GM18517 (cell line): ENCODE measurements around the gene GGACT.
A peak's percentile ranks its signal among the peaks of the same experiment; 100 is the strongest.
"Not testable (repeated sequence)": the region's sequence is repeated elsewhere in the genome, so short reads cannot be mapped to it uniquely, and the experiment has no call there.

Source experiments
- ATAC-seq: cut with Tn5 transposase; IDR thresholded peaks from one replicate; pipeline ENCODE4 v1.9.1; 2021; ENCODE audit warnings: mild to moderate bottlenecking, moderate library complexity; ENCODE audit not compliant: unreplicated experiment

Gene GGACT

GRCh38 chr13:100588331-100589177 lies at the start of gene GGACT:
GGACT (minus strand) TSS chr13:100588789; CDS start chr13:100532591, 56,198 bp downstream.
- peak; percentile 79 for ATAC-seq

GRCh38 chr13:100637796-100638195 lies 49.2 kb upstream of the GGACT start:
- ATAC-seq, result no peak

DNA sequence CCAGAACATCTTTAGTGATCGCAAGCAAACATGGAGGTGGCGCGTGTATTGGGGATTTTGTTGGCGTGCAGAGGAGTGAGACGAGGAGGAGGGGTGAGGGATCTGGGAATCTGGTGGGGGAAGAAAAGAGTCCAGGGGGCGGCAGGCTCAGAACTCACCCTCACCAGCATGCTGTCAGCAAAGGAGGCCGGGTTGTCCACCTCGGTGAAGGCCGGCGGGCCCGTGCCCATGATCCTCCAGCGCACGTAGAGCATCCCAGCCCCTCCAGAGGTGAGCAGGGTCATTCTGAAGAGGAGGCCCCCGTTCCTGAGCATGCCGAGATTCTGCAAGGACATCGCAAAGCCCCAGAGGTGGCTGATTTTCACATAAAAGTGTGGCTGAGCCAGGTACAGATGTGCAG lies 48.8 kb upstream of the GGACT start:
- no peak for ATAC-seq

DNA sequence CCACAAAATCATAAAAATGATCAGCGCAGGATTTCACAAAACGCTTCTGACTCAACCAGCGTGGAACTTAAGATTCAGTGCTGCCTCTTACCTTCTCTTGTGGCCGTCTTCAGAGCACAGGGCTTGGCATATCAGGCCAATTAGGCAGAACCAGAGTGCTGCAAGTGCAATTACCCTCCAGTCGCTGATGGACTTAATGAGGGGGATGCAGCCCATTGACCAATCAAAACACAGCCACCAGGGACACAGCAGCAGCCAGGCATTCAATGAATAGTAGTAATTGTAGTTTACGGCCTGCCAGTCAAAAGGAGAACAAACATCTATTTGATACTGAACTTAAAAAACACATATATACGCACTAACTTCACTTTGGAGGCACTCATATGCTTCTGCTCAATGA lies 47.9 kb upstream of the GGACT start:
- no peak for ATAC-seq

DNA sequence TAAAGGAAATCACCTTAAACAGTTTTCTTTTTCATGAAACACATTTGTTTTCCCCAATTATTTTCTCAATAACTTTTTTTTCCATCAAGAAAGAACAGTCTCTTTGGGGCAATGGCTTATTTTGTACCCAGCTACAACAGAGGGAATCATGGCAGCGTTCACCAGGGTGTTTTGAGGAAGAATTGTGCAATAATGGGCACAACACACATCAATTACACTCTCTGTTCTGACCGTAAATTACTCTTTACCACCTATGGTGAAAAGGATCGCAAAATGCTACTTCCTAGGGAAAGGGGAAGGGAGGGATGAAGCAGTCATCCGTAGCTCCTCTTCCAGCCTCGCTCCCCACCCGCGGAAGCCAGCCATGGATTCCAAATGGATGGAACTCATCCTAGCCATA lies 47.4 kb upstream of the GGACT start:
- no peak for ATAC-seq

DNA sequence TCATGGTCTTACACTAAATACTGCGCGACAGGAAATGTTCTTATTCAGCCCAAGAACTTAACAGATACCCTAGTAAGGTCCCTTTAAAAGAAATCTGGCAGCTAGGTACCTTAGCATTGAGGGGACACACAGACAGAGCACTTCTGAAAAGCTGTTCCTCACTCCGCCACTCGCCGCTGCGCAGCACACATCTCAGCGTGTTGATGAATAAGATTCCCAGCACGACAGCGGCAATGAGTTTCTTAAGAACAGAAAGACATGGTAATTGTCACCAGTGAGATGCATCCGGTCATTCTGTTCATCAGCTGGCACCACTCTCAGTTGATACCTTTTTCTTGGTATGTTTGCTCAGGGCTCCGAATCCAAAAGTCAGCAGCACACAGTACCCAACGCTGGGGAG lies 46.1 kb upstream of the GGACT start:
- no peak for ATAC-seq

- ATAC-seq, result no peak
Measured at GRCh38 chr13:100633461-100633860, 44.9 kb upstream of the GGACT start.

- no peak for ATAC-seq
Measured at GRCh38 chr13:100630555-100630954, 42.0 kb upstream of the GGACT start.

- no peak for ATAC-seq
Measured at GRCh38 chr13:100627120-100627519, 38.5 kb upstream of the GGACT start.

DNA sequence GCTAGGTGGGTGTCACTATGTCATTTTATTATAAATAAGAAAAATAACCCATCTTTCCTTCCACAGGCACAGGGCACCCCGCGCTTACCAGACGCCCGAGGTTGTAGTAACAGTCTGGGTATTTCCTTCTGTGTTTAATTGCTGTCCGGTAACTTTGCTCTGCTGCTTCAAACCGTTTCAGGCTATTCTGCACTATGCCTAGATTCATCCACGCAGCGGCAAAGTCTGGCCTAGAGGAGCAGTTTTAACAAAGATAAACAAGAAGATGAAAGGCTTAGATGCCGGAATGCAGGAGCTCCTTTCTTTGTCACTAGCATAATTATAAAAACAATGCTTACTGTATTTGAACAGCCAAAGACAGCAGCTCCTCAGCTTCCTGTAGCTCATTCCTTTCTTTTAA lies 36.9 kb upstream of the GGACT start:
- ATAC-seq, result no peak

DNA sequence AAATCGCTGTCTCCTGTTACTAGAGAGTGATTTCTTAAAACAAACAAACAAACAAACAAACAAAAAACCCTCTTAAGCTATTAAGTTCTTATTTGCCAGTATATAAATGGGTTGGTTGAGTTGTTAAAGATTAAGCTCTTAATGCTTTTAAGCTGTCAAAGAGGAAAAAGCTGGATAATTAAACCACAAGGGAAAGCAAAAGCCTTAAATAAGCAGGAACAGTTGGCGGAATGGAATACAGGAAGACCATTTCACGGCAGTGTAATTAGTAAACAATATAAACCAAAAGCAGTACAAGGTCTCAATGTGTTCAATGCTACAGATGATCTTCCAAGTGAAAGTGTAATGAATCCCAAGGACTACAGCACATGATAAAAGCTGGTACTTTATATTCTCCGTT lies 32.2 kb upstream of the GGACT start:
- no peak for ATAC-seq

DNA sequence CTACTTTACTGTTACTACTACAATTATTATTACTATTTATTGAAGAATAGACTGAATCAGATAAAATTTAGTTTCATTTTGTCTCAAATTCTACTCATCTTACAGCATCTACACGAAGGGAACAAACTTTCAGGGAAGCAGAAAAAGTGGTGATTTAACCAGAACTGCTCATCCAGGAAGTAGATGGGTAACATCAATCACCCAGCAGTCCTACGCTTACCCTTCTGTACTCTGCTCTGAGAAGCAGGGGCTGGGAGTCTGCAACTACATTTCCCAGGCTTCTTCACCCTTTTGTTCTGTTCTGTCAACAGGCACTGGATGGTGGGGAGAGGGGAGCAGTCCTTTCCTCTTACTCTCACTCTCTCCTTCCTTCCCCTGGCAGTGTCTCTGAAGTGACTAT lies 31.4 kb upstream of the GGACT start:
- ATAC-seq, result no peak

DNA sequence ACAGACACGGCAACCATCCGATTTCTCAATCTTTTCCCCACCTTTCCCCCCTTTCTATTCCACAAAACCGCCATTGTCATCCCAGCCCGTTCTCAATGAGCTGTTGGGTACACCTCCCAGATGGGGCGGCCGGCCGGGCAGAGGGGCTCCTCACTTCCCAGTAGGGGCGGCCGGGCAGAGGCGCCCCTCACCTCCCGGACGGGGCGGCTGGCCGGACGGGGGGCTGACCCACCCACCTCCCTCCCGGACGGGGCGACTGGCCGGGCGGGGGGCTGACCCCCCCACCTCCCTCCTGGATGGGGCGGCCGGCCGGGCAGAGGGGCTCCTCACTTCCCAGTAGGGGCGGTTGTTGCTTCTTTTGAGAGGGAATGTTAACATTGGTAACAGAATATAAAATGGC lies 30.3 kb upstream of the GGACT start:
- ATAC-seq, result not testable (repeated sequence)

DNA sequence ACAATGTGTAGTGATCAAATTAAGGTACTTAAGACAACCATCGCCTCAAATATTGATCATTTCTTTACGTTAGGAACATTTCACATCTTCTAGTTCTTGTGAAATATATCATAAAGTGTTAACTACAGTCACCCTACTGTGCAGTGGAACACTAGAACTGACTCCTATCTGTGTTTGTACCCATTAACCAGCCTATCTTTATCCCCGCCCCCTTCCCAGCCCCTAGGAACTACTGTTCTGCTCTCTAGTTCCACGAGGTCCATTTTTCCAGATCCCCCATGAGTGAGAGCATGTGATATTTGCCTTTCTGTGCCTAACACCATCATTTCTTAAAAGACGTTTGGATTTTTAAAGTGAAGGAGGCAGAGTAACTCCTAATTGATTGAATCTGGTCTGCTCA lies 24.4 kb upstream of the GGACT start:
- no peak for ATAC-seq

DNA sequence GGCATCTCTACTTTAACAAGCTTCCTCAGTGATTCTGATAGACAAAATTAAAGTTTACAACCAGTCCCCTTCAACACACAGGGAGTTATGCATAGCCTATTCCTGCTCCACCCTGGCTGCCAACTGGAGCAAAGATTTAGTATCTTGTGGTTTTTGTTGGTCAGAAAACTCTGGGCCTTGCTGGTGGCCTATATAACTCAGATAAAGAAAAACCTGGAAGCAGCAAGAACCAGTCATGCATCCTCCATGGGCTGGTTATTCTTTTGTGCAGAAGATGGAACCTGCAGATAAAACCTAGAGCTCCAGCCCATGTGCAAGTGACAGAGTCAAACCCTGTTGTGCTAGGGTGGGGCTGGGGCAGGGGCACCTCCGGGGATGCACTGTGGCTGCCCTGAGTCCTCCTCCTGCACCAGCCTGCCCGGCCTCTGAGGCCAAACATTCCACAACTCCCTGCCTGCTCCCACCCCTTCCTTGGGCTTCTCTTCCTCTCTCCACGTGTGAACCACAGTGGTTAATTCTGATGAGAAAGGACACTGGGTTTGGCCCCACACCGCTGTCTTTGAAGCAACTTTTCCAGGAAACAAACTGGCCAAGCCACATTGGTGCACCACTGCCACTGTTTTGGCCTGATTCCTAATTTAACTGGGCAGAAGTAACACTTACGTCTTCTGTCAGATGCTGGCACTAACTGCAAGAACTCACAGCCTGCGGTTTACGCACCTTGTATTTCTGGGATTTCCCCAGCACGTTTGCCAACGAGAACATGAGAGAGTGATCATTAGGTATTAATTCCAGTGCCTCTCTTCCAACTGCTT lies 23.3 kb upstream of the GGACT start:
- ATAC-seq, result no peak

- no peak for ATAC-seq
Measured at GRCh38 chr13:100610391-100611347, 22.1 kb upstream of the GGACT start.

GRCh38 chr13:100608906-100609305 lies 20.3 kb upstream of the GGACT start:
- ATAC-seq, result peak; percentile 95

- no peak for ATAC-seq
Measured at GRCh38 chr13:100608489-100608888, 19.9 kb upstream of the GGACT start.

- no peak for ATAC-seq
Measured at GRCh38 chr13:100604918-100605710, 16.5 kb upstream of the GGACT start.

DNA sequence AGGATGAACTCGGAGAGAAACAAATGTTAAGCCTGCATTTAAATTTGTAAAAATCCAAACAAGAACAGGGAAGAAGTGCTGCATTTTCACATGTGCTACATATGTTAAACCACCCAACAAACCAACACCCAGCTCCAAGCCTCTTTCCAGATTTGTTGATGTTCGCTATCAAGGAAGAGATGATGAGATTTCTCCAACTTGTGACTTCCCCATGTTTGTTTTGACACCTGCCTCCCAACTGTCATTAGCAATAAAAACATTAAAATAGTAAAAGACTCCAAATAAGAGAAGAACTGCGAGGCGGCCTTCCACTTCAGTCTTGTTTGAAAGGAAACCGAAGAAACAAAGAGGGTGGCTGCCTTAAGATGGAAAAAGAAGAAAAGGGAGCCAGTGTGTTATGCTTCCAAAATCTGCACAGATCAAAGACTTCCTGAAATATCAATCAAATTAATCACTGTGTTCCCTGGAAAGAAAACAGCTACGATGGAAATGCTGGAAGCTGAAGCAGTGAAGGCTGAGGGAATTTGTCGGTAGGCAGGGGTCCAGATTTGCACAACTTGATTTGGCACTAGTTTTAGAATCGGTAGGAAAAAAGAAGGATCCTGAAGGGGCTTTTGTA lies 14.0 kb upstream of the GGACT start:
- ATAC-seq, result no peak
